Esophagus squamous epithelium (tissue), 5 donors: ENCODE measurements around the gene SURF1. TPM values are rescaled to one million over a fixed set of nuclear protein-coding genes. Genes with fewer than 3 reads are reported as not detected.
A peak's percentile ranks its signal among the peaks of the same experiment; 100 is the strongest.

Experiments
- DNase-seq: peaks from one replicate; lab custom pipeline; 2025; lab: John Stamatoyannopoulos, UW
- H3K27ac ChIP-seq, 4 donors: fragments of 200-600 bp; sonication (generic); one replicate each; pipeline ENCODE4 v1.5.1; 2016 to 2019; ENCODE audit warnings: mild to moderate bottlenecking in 1 of 4
- H3K27me3 ChIP-seq, 4 donors: fragments of 200-600 bp; sonication (generic); 1 replicate in 3 of 4; 2 replicates in 1 of 4; pipeline versions ENCODE4 v1.5.1 to v1.6.0; 2017 to 2021; ENCODE audit warnings: antibody characterized with exemption in 1 of 4
- H3K36me3 ChIP-seq, 3 donors: fragments of 200-600 bp; sonication (generic); one replicate each; pipeline ENCODE4 v1.5.1; 2016 to 2019
- H3K4me1 ChIP-seq, 3 donors: fragments of 200-600 bp; sonication (generic); one replicate each; pipeline ENCODE4 v1.5.1; 2017 to 2019
- H3K4me3 ChIP-seq, 4 donors: fragments of 200-600 bp; sonication (generic); 1 replicate in 3 of 4; 2 replicates in 1 of 4; pipeline ENCODE4 v1.5.1; 2016 to 2019; ENCODE audit warnings: mild to moderate bottlenecking in 2 of 4, moderate library complexity in 1 of 4
- H3K9me3 ChIP-seq, 3 donors: fragments of 200-600 bp; sonication (generic); one replicate each; pipeline ENCODE4 v1.5.1; 2016 to 2019
- POLR2A ChIP-seq, 4 donors: fragments of 450-650 bp; IDR thresholded peaks; one replicate each; pipeline ENCODE4 v1.6.1; 2017; ENCODE audit warnings: antibody characterized with exemption in 4 of 4, mild to moderate bottlenecking in 4 of 4, moderate library complexity in 3 of 4
- WGBS, 2 donors: methylation state at CpG; one replicate each; pipeline ENCODE4 v1.1.5; 2018; 5-methylcytosine and 5-hydroxymethylcytosine counted together
- intact Hi-C: fragments of 100-400 bp; cut with DNase I; formaldehyde crosslinking; loops from one replicate; pipeline ENCODE4 v1.15.0; 2022
- total RNA-seq, 4 donors: library from RNA; depleted of rRNA; stranded (reverse); fragments of >200 nt; gene quantifications; one replicate each; pipeline ENCODE4 v1.1.0, GENCODE V29; 2016
- TF ChIP-seq, protein P1 (sequence below), 6 experiments: fragments of 450-650 bp in 4 of 6; fragments of 200-600 bp in 2 of 6; sonication (generic) in 2 of 6; IDR thresholded peaks; one replicate each; pipeline ENCODE4 v1.5.1; 2016 to 2019; ENCODE audit warnings: antibody characterized with exemption in 6 of 6, mild to moderate bottlenecking in 4 of 6, moderate library complexity in 4 of 6
- donor health status: DM: yes; HTN: yes; CAD: no.

The SURF1 gene
- total RNA-seq, 4 donors from 2014 or later, result 18.2 to 44.7 (median 32.0) TPM

DNA sequence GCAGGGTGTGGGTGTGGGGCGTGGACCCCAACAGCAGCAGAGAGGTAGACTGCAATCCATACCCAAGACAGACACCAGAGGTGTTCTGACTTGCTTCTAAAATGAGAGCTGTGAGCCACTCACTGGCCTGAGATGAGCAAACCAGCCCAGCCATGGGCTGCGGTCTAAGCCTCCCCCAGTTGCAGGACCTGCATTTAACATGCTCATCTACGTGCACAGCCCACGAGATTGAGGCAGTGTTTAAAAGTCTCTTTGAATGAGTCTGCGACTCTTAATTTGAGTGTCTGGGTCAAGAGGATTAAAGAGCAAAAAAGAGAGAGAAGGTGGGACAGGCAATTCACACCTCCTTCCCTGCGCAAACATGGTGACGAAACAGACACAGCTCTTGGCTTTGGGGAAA is 13.6 kb upstream of the SURF1 start:
- Histone ChIP-seq H3K4me1 (peaks cover 55 to 100% (median 69%) of the 10 kb centered on the region in 3 donors), H3K4me3 (no peak overlapping the region), H3K27ac (peak overlapping the region in 2 of 4 donors; percentile 54 to 63), H3K36me3 (peaks cover 17 to 62% (median 21%) of the 10 kb centered on the region in 3 donors), H3K27me3 (no peaks in the 10 kb centered on the region), H3K9me3 (no peaks in the 10 kb centered on the region)
- DNase-seq, result no peak
- no peak for TF ChIP-seq POLR2A (IDR thresholded peaks at IDR 0.05)
- TF ChIP-seq, protein P1, sequence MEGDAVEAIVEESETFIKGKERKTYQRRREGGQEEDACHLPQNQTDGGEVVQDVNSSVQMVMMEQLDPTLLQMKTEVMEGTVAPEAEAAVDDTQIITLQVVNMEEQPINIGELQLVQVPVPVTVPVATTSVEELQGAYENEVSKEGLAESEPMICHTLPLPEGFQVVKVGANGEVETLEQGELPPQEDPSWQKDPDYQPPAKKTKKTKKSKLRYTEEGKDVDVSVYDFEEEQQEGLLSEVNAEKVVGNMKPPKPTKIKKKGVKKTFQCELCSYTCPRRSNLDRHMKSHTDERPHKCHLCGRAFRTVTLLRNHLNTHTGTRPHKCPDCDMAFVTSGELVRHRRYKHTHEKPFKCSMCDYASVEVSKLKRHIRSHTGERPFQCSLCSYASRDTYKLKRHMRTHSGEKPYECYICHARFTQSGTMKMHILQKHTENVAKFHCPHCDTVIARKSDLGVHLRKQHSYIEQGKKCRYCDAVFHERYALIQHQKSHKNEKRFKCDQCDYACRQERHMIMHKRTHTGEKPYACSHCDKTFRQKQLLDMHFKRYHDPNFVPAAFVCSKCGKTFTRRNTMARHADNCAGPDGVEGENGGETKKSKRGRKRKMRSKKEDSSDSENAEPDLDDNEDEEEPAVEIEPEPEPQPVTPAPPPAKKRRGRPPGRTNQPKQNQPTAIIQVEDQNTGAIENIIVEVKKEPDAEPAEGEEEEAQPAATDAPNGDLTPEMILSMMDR (IDR thresholded peaks at IDR 0.05), result no peak
- WGBS, 2 donors, result 77 to 87% methylated on average over 3 to 5 of the region's 7 CpGs
- intact Hi-C loops, result no loop called here

DNA sequence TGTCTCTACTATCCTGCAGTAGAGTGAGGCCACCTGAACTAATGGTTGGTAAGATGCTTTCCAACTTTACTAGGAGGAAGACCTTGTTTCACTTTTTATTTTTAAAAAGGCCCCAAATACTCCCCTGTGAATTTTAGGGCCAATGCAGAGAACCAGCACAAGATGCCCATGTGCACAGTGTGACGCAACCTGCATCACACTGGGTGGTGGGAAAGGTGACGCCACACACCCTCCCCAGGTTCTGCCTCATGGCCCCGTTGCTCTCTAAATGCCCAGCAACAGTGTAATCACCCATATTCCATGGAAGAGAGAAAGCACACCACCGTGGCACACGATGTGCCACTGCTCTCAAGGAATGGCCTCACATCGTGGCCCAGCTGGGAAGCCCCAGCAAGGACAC is 13.1 kb upstream of the SURF1 start:
- Histone ChIP-seq H3K4me1 (peaks cover 58 to 100% (median 70%) of the 10 kb centered on the region in 3 donors), H3K27me3 (no peaks in the 10 kb centered on the region), H3K4me3 (no peak overlapping the region), H3K27ac (peak overlapping the region in 1 of 4 donors; percentile 63), H3K9me3 (no peaks in the 10 kb centered on the region), H3K36me3 (peaks cover 17 to 67% (median 24%) of the 10 kb centered on the region in 3 donors)
- intact Hi-C loops, result no loop called here
- TF ChIP-seq, protein P1 (IDR thresholded peaks at IDR 0.05), result no peak
- no peak for TF ChIP-seq POLR2A (IDR thresholded peaks at IDR 0.05)
- DNase-seq, result no peak
- WGBS, 2 donors, result 68 to 73% methylated on average over 4 of the region's 6 CpGs

DNA sequence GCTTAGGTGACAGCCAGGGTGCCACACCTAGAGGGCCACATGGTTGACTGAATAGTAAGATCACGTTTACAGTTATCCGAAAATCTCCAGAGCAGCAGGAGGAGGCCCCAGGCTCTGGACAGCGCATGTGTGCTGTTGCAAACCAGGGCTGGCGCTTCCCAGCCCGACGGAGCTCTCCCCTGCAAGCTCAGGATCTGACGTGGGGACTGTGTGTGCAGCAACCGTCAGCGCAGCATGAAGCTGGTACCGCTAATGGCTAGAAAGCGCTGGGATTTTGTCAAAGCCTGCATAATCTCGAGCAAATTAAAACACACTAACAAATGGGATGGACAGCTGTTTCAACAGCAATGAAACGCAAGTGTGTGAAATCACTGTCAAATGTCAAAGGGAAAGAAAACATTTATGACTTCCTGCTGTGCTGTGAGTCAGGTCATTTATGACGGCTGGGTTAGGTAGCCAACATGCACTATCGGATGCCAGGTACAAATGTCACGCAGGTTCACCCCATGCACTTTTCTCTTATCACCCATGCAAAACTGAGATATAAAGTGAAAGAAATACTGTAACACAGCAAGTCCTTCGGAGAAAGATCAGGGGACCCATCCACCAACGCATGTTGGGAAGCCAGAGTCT is 12.1 kb upstream of the SURF1 start:
- H3K36me3 ChIP-seq, result peaks cover 19 to 76% (median 24%) of the 10 kb centered on the region in 3 donors
- H3K4me1 ChIP-seq, result peaks cover 62 to 100% (median 73%) of the 10 kb centered on the region in 3 donors
- H3K4me3 ChIP-seq, result no peak overlapping the region
- intact Hi-C loops, result no loop called here
- no peaks in the 10 kb centered on the region for H3K27me3 ChIP-seq
- H3K9me3 ChIP-seq, result no peaks in the 10 kb centered on the region
- DNase-seq, result no peak
- peak overlapping the region in 1 of 4 donors; percentile 27 for H3K27ac ChIP-seq
- WGBS, 2 donors, result 53 to 65% methylated on average over 14 to 17 of the region's 18 CpGs
- no peak for TF ChIP-seq POLR2A (IDR thresholded peaks at IDR 0.05)

DNA sequence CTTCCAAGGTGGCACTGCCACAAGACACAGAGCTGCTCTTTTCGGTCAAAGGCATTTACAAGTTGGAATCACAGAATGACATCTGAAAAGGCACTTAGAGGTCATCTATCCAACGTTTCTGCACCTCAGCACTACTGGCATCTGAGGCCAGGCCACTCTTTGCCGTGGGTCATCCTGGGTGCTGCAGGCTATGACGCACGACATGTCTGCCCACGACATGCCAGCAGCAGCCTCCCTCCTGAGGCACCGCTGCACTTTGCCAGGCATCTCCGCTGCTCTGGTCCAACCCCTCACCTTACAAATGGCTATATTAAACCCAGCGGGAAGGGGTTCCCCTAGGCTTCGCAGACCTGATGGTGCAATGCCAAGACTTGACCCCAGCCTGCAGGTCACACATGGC is 11.5 kb upstream of the SURF1 start:
- WGBS, 2 donors, result 69 to 87% methylated on average over 3 to 10 of the region's 10 CpGs
- intact Hi-C loops, result no loop called here
- Histone ChIP-seq H3K4me3 (no peak overlapping the region), H3K36me3 (peaks cover 21 to 76% (median 29%) of the 10 kb centered on the region in 3 donors), H3K27me3 (no peaks in the 10 kb centered on the region), H3K27ac (peak overlapping the region in 2 of 4 donors; percentile 27 to 31), H3K4me1 (peaks cover 56 to 100% (median 73%) of the 10 kb centered on the region in 3 donors), H3K9me3 (no peaks in the 10 kb centered on the region)
- no peak for DNase-seq
- TF ChIP-seq, protein P1 (IDR thresholded peaks at IDR 0.05), result no peak
- TF ChIP-seq POLR2A (IDR thresholded peaks at IDR 0.05), result no peak

DNA sequence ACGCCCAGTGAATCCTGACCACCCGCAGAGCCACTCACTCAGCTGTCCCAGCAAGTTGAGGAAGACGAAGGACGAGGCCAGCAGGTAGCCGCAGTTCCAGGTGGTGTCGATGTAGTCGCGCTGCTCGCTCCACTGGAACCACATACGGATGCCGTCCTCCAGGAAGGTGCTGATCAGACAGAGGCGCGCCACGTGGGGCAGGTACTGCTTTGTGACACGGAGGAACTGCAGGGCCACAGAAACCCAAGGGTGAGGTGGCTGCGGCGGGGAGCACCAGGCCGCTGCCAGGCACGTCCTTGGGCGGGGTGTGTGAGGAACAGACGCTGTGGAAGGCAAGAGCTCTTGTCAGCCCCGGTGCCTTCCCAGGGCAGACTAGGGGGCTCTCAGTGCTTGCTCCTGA is 10.9 kb upstream of the SURF1 start:
- H3K9me3 ChIP-seq, result no peaks in the 10 kb centered on the region
- 78 to 98% methylated on average over 5 to 17 of the region's 22 CpGs for WGBS, 2 donors
- H3K4me3 ChIP-seq, result no peak overlapping the region
- H3K4me1 ChIP-seq, result peaks cover 54 to 100% (median 72%) of the 10 kb centered on the region in 3 donors
- H3K36me3 ChIP-seq, result peaks cover 21 to 76% (median 29%) of the 10 kb centered on the region in 3 donors
- no peak for DNase-seq
- no peak for TF ChIP-seq POLR2A (IDR thresholded peaks at IDR 0.05)
- TF ChIP-seq, protein P1 (IDR thresholded peaks at IDR 0.05), result no peak
- intact Hi-C loops, result no loop called here
- H3K27ac ChIP-seq, result no peak overlapping the region
- H3K27me3 ChIP-seq, result no peaks in the 10 kb centered on the region
